ENCODE measurements around the gene PHLDB2.

- TF ChIP-seq CTCF (IDR thresholded peaks at IDR 0.05; ENCODE audit: low read depth, low read length) (no peak), POLR2A (IDR thresholded peaks at IDR 0.05; ENCODE audit: extremely low read depth, insufficient read length) (no peak)
Measured at GRCh38 chr3:111929484-111929883, 70.4 kb downstream of the PHLDB2 start.

Measured in NB4 (cell line).